ENCODE measurements around the gene STRADB.
"Not testable (repeated sequence)": the region's sequence is repeated elsewhere in the genome, so short reads cannot be mapped to it uniquely, and the experiment has no call there.

Gene STRADB

DNA sequence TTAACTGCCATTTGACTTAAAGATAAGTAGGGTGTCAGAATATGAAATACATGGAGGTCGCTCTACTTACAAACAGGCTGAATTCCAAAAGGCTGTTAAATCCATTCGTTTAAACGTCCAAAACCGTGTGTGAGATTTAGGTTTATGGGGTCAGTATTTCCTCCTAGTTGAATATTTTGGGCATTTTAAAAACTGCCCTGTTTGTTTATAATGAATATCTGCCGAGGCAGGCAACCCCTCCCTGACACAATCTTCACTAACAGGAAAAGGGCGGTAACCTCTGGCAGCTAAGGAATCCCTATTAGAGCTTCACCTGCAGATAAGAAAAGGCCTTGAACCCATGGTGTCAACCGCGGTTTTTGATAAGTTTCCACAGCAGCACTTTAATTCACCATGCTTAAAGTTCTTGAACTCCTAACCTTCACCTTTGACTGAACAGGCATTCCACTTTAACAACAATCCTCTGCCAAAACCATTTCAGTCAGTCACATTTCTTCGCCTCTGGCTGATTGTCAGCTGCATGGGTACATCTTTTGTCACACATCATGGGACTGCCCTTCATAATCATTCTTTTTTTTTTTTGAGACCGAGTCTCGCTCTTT is 18.0 kb upstream of the STRADB start:
- Histone ChIP-seq H3K4me3 (ENCODE audit: insufficient read depth, low read length, poor library complexity, severe bottlenecking) (no peak overlapping the region), H3K9ac (ENCODE audit: low read length) (no peak overlapping the region)
- no peak for TF ChIP-seq EZH2phosphoT487 (conservative IDR thresholded peaks at IDR 0.05; ENCODE audit: low read length)
- TF ChIP-seq, protein P1, sequence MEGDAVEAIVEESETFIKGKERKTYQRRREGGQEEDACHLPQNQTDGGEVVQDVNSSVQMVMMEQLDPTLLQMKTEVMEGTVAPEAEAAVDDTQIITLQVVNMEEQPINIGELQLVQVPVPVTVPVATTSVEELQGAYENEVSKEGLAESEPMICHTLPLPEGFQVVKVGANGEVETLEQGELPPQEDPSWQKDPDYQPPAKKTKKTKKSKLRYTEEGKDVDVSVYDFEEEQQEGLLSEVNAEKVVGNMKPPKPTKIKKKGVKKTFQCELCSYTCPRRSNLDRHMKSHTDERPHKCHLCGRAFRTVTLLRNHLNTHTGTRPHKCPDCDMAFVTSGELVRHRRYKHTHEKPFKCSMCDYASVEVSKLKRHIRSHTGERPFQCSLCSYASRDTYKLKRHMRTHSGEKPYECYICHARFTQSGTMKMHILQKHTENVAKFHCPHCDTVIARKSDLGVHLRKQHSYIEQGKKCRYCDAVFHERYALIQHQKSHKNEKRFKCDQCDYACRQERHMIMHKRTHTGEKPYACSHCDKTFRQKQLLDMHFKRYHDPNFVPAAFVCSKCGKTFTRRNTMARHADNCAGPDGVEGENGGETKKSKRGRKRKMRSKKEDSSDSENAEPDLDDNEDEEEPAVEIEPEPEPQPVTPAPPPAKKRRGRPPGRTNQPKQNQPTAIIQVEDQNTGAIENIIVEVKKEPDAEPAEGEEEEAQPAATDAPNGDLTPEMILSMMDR (IDR thresholded peaks at IDR 0.05; ENCODE audit: insufficient read depth, low read length, poor library complexity, severe bottlenecking) = no peak

DNA sequence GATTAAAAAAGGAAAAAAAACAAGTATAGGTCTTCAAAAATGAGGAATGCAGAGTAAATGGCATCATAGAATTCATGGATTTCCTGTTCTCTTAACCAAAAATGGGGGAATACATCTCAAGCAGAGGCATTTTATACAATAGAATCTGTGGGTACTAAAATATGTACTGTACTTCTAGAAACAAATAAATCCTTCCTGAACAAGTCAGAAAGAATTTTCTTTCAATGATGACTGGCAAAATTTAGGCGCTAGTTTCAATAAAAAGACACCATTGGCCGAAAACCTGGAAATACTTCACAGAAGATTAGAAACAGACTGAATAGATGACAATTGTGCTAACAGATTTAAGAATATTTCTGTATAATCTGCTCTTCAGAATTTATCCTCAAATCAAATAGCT is 15.4 kb upstream of the STRADB start:
- no peak overlapping the region for H2AFZ ChIP-seq (ENCODE audit: low read depth, low read length, severe bottlenecking)
- TF ChIP-seq EZH2phosphoT487 (conservative IDR thresholded peaks at IDR 0.05; ENCODE audit: low read length) = no peak
- TF ChIP-seq, protein P1 (IDR thresholded peaks at IDR 0.05; ENCODE audit: insufficient read depth, low read length, poor library complexity, severe bottlenecking) = no peak
- no peaks in the 10 kb centered on the region for H3K27me3 ChIP-seq (ENCODE audit: low read length)
- no peaks in the 10 kb centered on the region for H3K36me3 ChIP-seq (ENCODE audit: low read length)
- H4K20me1 ChIP-seq (ENCODE audit: low read depth, low read length) = no peaks in the 10 kb centered on the region
- H3K9me3 ChIP-seq (ENCODE audit: insufficient read depth, low read length) = no peaks in the 10 kb centered on the region
- H3K4me2 ChIP-seq (ENCODE audit: low read depth, low read length, poor library complexity, severe bottlenecking) = no peak overlapping the region
- no peaks in the 10 kb centered on the region for H3K79me2 ChIP-seq (ENCODE audit: insufficient read depth, low read length)
- no peaks in the 10 kb centered on the region for H3F3A ChIP-seq (ENCODE audit: insufficient read depth)
- H3K9ac ChIP-seq (ENCODE audit: low read length) = no peak overlapping the region
- H3K9me2 ChIP-seq (replicated peaks; ENCODE audit: insufficient read depth, low read length) = no peaks in the 10 kb centered on the region
- no peak overlapping the region for H3K4me3 ChIP-seq (ENCODE audit: insufficient read depth, low read length, poor library complexity, severe bottlenecking)
- no peak overlapping the region for H3K27ac ChIP-seq (ENCODE audit: low read depth, low read length)

More for the DNA sequence above, 18.0 kb upstream of the STRADB start:
- Histone ChIP-seq H3F3A (ENCODE audit: insufficient read depth) (no peaks in the 10 kb centered on the region), H3K9me2 (replicated peaks; ENCODE audit: insufficient read depth, low read length) (no peaks in the 10 kb centered on the region), H3K27ac (ENCODE audit: low read depth, low read length) (no peak overlapping the region), H3K4me2 (ENCODE audit: low read depth, low read length, poor library complexity, severe bottlenecking) (no peak overlapping the region), H4K20me1 (ENCODE audit: low read depth, low read length) (no peaks in the 10 kb centered on the region), H3K27me3 (ENCODE audit: low read length) (no peaks in the 10 kb centered on the region), H3K9me3 (ENCODE audit: insufficient read depth, low read length) (no peaks in the 10 kb centered on the region), H3K36me3 (ENCODE audit: low read length) (no peaks in the 10 kb centered on the region), H2AFZ (ENCODE audit: low read depth, low read length, severe bottlenecking) (no peak overlapping the region), H3K79me2 (ENCODE audit: insufficient read depth, low read length) (no peaks in the 10 kb centered on the region)

DNA sequence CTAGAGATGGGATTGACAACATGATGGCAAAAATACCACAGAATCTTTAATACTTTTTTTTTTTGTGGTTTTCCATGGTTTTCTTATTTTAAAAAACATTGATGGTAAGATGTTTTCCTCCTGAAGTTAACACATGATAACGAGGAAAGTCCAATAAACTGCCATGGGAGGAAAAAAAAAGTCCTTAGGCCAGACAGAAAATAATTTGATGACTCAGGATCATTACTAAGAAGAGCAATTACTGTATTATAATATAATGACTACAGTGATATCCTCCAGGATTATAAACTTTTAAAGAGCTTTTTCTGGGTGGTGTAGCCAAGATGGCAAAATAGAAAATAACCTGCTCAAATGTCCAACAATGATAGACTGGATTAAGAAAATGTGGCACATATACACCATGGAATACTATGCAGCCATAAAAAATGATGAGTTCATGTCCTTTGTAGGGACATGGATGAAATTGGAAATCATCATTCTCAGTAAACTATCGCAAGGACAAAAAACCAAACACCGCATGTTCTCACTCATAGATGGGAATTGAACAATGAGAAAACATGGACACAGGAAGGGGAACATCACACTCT is 12.1 kb upstream of the STRADB start:
- H3K27ac ChIP-seq (ENCODE audit: low read depth, low read length); H3K9me2 ChIP-seq (replicated peaks; ENCODE audit: insufficient read depth, low read length); H3K27me3 ChIP-seq (ENCODE audit: low read length); H2AFZ ChIP-seq (ENCODE audit: low read depth, low read length, severe bottlenecking); H3K4me2 ChIP-seq (ENCODE audit: low read depth, low read length, poor library complexity, severe bottlenecking); H3F3A ChIP-seq (ENCODE audit: insufficient read depth); H3K9ac ChIP-seq (ENCODE audit: low read length); H3K79me2 ChIP-seq (ENCODE audit: insufficient read depth, low read length); H4K20me1 ChIP-seq (ENCODE audit: low read depth, low read length); H3K36me3 ChIP-seq (ENCODE audit: low read length); H3K9me3 ChIP-seq (ENCODE audit: insufficient read depth, low read length); H3K4me3 ChIP-seq (ENCODE audit: insufficient read depth, low read length, poor library complexity, severe bottlenecking): not testable (repeated sequence)

GRCh38 chr2:201440182-201440581 is 11.4 kb upstream of the STRADB start:
- H4K20me1 ChIP-seq (ENCODE audit: low read depth, low read length) = no peaks in the 10 kb centered on the region
- no peaks in the 10 kb centered on the region for H3K79me2 ChIP-seq (ENCODE audit: insufficient read depth, low read length)
- H3K27me3 ChIP-seq (ENCODE audit: low read length) = no peaks in the 10 kb centered on the region
- no peak overlapping the region for H3K4me2 ChIP-seq (ENCODE audit: low read depth, low read length, poor library complexity, severe bottlenecking)
- H3K36me3 ChIP-seq (ENCODE audit: low read length) = no peaks in the 10 kb centered on the region
- H3K4me3 ChIP-seq (ENCODE audit: insufficient read depth, low read length, poor library complexity, severe bottlenecking) = no peak overlapping the region
- H3K27ac ChIP-seq (ENCODE audit: low read depth, low read length) = no peak overlapping the region
- H3K9me3 ChIP-seq (ENCODE audit: insufficient read depth, low read length) = no peaks in the 10 kb centered on the region
- no peaks in the 10 kb centered on the region for H3F3A ChIP-seq (ENCODE audit: insufficient read depth)
- TF ChIP-seq EZH2phosphoT487 (conservative IDR thresholded peaks at IDR 0.05; ENCODE audit: low read length) = no peak
- TF ChIP-seq, protein P1 (IDR thresholded peaks at IDR 0.05; ENCODE audit: insufficient read depth, low read length, poor library complexity, severe bottlenecking) = no peak
- no peaks in the 10 kb centered on the region for H3K9me2 ChIP-seq (replicated peaks; ENCODE audit: insufficient read depth, low read length)
- no peak overlapping the region for H3K9ac ChIP-seq (ENCODE audit: low read length)
- H2AFZ ChIP-seq (ENCODE audit: low read depth, low read length, severe bottlenecking) = no peak overlapping the region

Measured in SU-DHL-6 (cell line).